GM12878 (cell line): Measurements from ENCODE around the gene POU4F2. TPM values are rescaled to one million over a fixed set of nuclear protein-coding genes. Genes with fewer than 3 reads are reported as not detected.

ENCODE experiments used
- ATAC-seq: fragments of 200-7000 bp; cut with Tn5 transposase; 3 replicates; pipeline ENCODE4 v1.9.1; 2020; ENCODE audit warnings: mild to moderate bottlenecking, moderate library complexity
- BruUV-seq: library from RNA; stranded (reverse); fragments of 400-500 nt; replicated peaks from 2 replicates; lab custom pipeline; 2021; lab: Mats Ljungman, UMichigan
- CTCF ChIA-PET: fragments of 300-600 bp; sonication (Branson Sonifier 250); formaldehyde crosslinking; extraction: SDS; loops from one replicate; lab custom pipeline; 2021; ENCODE audit warnings: inconsistent platforms; lab: Yijun Ruan, JAX
- POLR2A ChIA-PET: fragments of 350-600 bp; formaldehyde crosslinking; extraction: SDS; loops from one replicate; lab custom pipeline; 2021; ENCODE audit warnings: inconsistent platforms; lab: Charles Lee
- RAD21 ChIA-PET: fragments of 300-600 bp; sonication (Branson Sonifier 250); formaldehyde crosslinking; loops from one replicate; lab custom pipeline; 2023; ENCODE audit warnings: antibody characterized with exemption; ENCODE audit not compliant: unreplicated experiment; lab: Charles Lee
- SMC1A ChIA-PET: fragments of 300-600 bp; sonication (Branson Sonifier 250); formaldehyde crosslinking; loops from one replicate; lab custom pipeline; 2023; ENCODE audit not compliant: unreplicated experiment, uncharacterized antibody; lab: Charles Lee
- DNase-seq: peaks from one replicate; pipeline ENCODE4 v3.0.0-alpha.2; 2011; ENCODE audit warnings: low read depth, low spot score
- FAIRE-seq: peaks from 3 replicates; lab custom pipeline; 2011; peaks lifted over from hg19 to GRCh38; lab: Jason Lieb, UNC
- H2AFZ ChIP-seq: 2 replicates; pipeline ENCODE4 v1.6.0; 2011; ENCODE audit warnings: low read depth, low read length, control low read depth; ENCODE audit not compliant: control insufficient read depth
- H3K27ac ChIP-seq: 2 replicates; pipeline ENCODE4 v1.5.1; 2011; ENCODE audit warnings: control low read depth; ENCODE audit not compliant: control insufficient read depth, insufficient read depth
- H3K27me3 ChIP-seq, 2 experiments: replicated peaks in 1 of 2; 2 replicates each; pipeline versions ENCODE4 v1.6.0 to v1.6.1; 2011; ENCODE audit warnings: low read length in 1 of 2; ENCODE audit not compliant: control insufficient read depth in 2 of 2, insufficient read depth in 2 of 2
- H3K36me3 ChIP-seq, 2 experiments: 2 replicates each; pipeline ENCODE4 v1.5.1; 2011; ENCODE audit warnings: low read length in 1 of 2; ENCODE audit not compliant: control insufficient read depth in 2 of 2, insufficient read depth in 2 of 2
- H3K4me1 ChIP-seq: 2 replicates; pipeline ENCODE4 v1.6.1; 2011; ENCODE audit warnings: mild to moderate bottlenecking, low read length, moderate library complexity, mixed read lengths; ENCODE audit not compliant: control insufficient read depth, insufficient read depth
- H3K4me2 ChIP-seq: 2 replicates; pipeline ENCODE4 v1.6.0; 2011; ENCODE audit warnings: control low read depth; ENCODE audit not compliant: control insufficient read depth, insufficient read depth
- H3K4me3 ChIP-seq: fragments of 200-600 bp; sonication (generic); 2 replicates; pipeline ENCODE4 v1.5.1; 2016
- H3K79me2 ChIP-seq: 2 replicates; pipeline ENCODE4 v1.6.0; 2011; ENCODE audit warnings: low read length; ENCODE audit not compliant: control insufficient read depth, insufficient read depth
- H3K9ac ChIP-seq: 2 replicates; pipeline ENCODE4 v1.8.0; 2011; ENCODE audit warnings: low read length, control low read depth, mixed read lengths; ENCODE audit not compliant: control insufficient read depth, insufficient read depth
- H3K9me3 ChIP-seq: replicated peaks from 3 replicates; pipeline ENCODE4 v1.5.1; 2011; ENCODE audit warnings: mild to moderate bottlenecking, low read length; ENCODE audit not compliant: control insufficient read depth, insufficient read depth
- H4K20me1 ChIP-seq: 2 replicates; pipeline ENCODE4 v1.6.0; 2011; ENCODE audit not compliant: control insufficient read depth, insufficient read depth
- CBX3 ChIP-seq: fragments of 200-600 bp; sonication (generic); IDR thresholded peaks from 2 replicates; pipeline ENCODE4 v1.6.1; 2016; ENCODE audit warnings: low read depth, borderline replicate concordance
- CREM ChIP-seq: IDR thresholded peaks from 2 replicates; pipeline ENCODE4 v1.6.1; 2014; ENCODE audit warnings: antibody characterized with exemption, low read depth
- EZH2 ChIP-seq: IDR thresholded peaks from 2 replicates; pipeline ENCODE4 v1.6.1; 2012; ENCODE audit warnings: low read depth, mild to moderate bottlenecking, control low read depth, inconsistent platforms, low read length, borderline replicate concordance; ENCODE audit not compliant: control insufficient read depth
- IKZF2 ChIP-seq, 2 experiments: fragments of 450-650 bp; IDR thresholded peaks; 2 replicates each; pipeline ENCODE4 v1.6.1; 2017; ENCODE audit warnings: mild to moderate bottlenecking in 2 of 2, moderate library complexity in 2 of 2
- NBN ChIP-seq: fragments of 450-650 bp; IDR thresholded peaks from 2 replicates; pipeline ENCODE4 v1.6.1; 2016
- SREBF1 ChIP-seq: IDR thresholded peaks from 2 replicates; pipeline ENCODE4 v1.6.1; 2012; ENCODE audit warnings: mild to moderate bottlenecking, low read length
- ZBTB11 ChIP-seq: fragments of 450-650 bp; formaldehyde crosslinking; IDR thresholded peaks from 2 replicates; pipeline ENCODE4 v1.5.0; 2022; ENCODE audit warnings: mild to moderate bottlenecking, missing genetic modification characterization
- ZBTB40 ChIP-seq: fragments of 450-650 bp; IDR thresholded peaks from 2 replicates; pipeline ENCODE4 v1.6.1; 2016; ENCODE audit warnings: mild to moderate bottlenecking, moderate library complexity, borderline replicate concordance
- ZNF274 ChIP-seq: IDR thresholded peaks from one replicate; pipeline ENCODE4 v1.8.0; 2011; ENCODE audit not compliant: insufficient read length, insufficient read depth
- ZSCAN29 ChIP-seq: fragments of 450-650 bp; IDR thresholded peaks from 2 replicates; pipeline ENCODE4 v1.6.1; 2017; ENCODE audit warnings: mild to moderate bottlenecking, moderate library complexity
- WGBS: methylation state at CpG from one replicate; pipeline ENCODE4 v1.1.6; 2016; ENCODE audit warnings: low lambda C conversion rate; ENCODE audit not compliant: insufficient replicate concordance, insufficient coverage; ENCODE audit errors: missing lambda C conversion rate; 5-methylcytosine and 5-hydroxymethylcytosine counted together
- in situ Hi-C: fragments of 300-500 bp; cut with MboI; formaldehyde crosslinking; loops from 9 replicates; pipeline ENCODE4 v1.14.3; 2018; ENCODE audit warnings: mixed read lengths
- intact Hi-C: fragments of 100-400 bp; cut with micrococcal nuclease; formaldehyde crosslinking; loops from one replicate; pipeline ENCODE4 v1.14.2; 2022; ENCODE audit not compliant: unreplicated experiment
- polyA plus RNA-seq, 11 experiments: library from polyadenylated mRNA; depleted of rRNA in 4 of 11; unstranded in 6 of 11; stranded (reverse) in 5 of 11; fragments of >200 nt; fragmentation: Nextera tagmentation in 4 of 11; fragmentation: Illumina TruSeq in 1 of 11; extraction: Ambion mirVana in 4 of 11; extraction: Trizol in 1 of 11; gene quantifications; 1 replicate in 1 of 11; 2 replicates in 10 of 11; pipeline versions ENCODE4 v1.2.1 to v1.2.3, GENCODE V29; 2011 to 2016; ENCODE audit warnings: inconsistent platforms in 2 of 11, missing spikeins in 2 of 11, low read depth in 1 of 11
- total RNA-seq, 4 experiments: library from RNA; depleted of rRNA in 3 of 4; stranded (reverse); fragments of >200 nt in 3 of 4; fragmentation: Illumina TruSeq in 1 of 4; extraction: Trizol in 1 of 4; gene quantifications; 2 replicates each; pipeline versions ENCODE4 v1.2.1 to v1.2.3, GENCODE V29; 2013 to 2021
- TF ChIP-seq, protein P1 (sequence below): fragments of 450-650 bp; formaldehyde crosslinking; IDR thresholded peaks from 2 replicates; pipeline ENCODE4 v1.4.0; 2020; ENCODE audit warnings: mild to moderate bottlenecking, moderate library complexity
- TF ChIP-seq, protein P2 (sequence below): IDR thresholded peaks from 2 replicates; pipeline ENCODE4 v1.6.1; 2011; ENCODE audit warnings: low read depth, low read length, improper control_type of control experiment, borderline replicate concordance

The POU4F2 gene
- total and polyA plus RNA-seq, 10 of the 15 experiments (the other 5 are each of a cell fraction or from before 2014, with no cell fraction given): 0.05 TPM; not detected in 9

DNA sequence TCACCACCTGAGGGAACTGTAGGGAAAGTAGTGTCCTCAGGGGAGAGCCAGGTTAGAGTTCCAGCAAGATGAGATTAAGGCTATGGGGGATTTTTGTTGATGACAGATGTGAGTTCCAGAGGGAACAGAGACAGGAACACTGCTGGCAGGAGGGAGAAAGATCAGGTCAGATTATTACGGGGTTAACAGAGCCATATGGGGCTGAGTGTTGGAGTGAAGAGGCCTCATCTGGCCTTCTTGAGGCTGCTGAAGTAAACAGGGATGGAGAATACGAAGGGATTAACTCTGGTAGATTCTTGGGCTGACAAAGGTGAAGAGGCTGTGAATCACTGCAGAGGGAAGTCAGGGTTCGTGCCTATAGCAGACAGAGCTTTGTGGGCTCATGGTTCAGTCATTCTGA is 47.9 kb upstream of the POU4F2 start:
- no peak overlapping the region for H2AFZ ChIP-seq
- ChIA-PET RAD21 (no interaction called here), SMC1A (no interaction called here), CTCF (no interaction called here), POLR2A (no interaction called here)
- 0% methylated on average over 3 of the region's 3 CpGs for WGBS
- H3K9me3 ChIP-seq: no peaks in the 10 kb centered on the region
- in situ Hi-C loops: no loop called here
- no peaks in the 10 kb centered on the region for H3K27me3 ChIP-seq
- ATAC-seq (no peak), DNase-seq (no peak), FAIRE-seq (no peak)
- H4K20me1 ChIP-seq: no peaks in the 10 kb centered on the region
- H3K9ac ChIP-seq: no peak overlapping the region
- H3K27ac ChIP-seq: no peak overlapping the region
- H3K4me3 ChIP-seq: no peak overlapping the region
- H3K79me2 ChIP-seq: no peaks in the 10 kb centered on the region
- H3K4me2 ChIP-seq: no peak overlapping the region
- intact Hi-C loops: no loop called here
- H3K36me3 ChIP-seq: no peaks in the 10 kb centered on the region
- no TSS peak for BruUV-seq
- H3K4me1 ChIP-seq: no peaks in the 10 kb centered on the region
- TF ChIP-seq NBN (no peak), ZBTB40 (no peak), CREM (no peak), EZH2 (no peak), CBX3 (no peak), ZBTB11 (no peak), SREBF1 (no peak), IKZF2 (IDR thresholded peaks at IDR 0.05) (no peak), ZNF274 (no peak), ZSCAN29 (no peak)
- TF ChIP-seq, protein P1, sequence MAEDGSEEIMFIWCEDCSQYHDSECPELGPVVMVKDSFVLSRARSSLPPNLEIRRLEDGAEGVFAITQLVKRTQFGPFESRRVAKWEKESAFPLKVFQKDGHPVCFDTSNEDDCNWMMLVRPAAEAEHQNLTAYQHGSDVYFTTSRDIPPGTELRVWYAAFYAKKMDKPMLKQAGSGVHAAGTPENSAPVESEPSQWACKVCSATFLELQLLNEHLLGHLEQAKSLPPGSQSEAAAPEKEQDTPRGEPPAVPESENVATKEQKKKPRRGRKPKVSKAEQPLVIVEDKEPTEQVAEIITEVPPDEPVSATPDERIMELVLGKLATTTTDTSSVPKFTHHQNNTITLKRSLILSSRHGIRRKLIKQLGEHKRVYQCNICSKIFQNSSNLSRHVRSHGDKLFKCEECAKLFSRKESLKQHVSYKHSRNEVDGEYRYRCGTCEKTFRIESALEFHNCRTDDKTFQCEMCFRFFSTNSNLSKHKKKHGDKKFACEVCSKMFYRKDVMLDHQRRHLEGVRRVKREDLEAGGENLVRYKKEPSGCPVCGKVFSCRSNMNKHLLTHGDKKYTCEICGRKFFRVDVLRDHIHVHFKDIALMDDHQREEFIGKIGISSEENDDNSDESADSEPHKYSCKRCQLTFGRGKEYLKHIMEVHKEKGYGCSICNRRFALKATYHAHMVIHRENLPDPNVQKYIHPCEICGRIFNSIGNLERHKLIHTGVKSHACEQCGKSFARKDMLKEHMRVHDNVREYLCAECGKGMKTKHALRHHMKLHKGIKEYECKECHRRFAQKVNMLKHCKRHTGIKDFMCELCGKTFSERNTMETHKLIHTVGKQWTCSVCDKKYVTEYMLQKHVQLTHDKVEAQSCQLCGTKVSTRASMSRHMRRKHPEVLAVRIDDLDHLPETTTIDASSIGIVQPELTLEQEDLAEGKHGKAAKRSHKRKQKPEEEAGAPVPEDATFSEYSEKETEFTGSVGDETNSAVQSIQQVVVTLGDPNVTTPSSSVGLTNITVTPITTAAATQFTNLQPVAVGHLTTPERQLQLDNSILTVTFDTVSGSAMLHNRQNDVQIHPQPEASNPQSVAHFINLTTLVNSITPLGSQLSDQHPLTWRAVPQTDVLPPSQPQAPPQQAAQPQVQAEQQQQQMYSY (CRISPR knock-in tag): no peak
- TF ChIP-seq, protein P2, sequence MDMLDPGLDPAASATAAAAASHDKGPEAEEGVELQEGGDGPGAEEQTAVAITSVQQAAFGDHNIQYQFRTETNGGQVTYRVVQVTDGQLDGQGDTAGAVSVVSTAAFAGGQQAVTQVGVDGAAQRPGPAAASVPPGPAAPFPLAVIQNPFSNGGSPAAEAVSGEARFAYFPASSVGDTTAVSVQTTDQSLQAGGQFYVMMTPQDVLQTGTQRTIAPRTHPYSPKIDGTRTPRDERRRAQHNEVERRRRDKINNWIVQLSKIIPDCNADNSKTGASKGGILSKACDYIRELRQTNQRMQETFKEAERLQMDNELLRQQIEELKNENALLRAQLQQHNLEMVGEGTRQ: no peak
